Fibroblast of pulmonary artery (primary cell): Measurements from ENCODE around the gene SECISBP2L.

Experiments
- DNase-seq: peaks from one replicate; pipeline ENCODE4 v3.0.0-alpha.2; 2010; ENCODE audit warnings: low read depth
- H3K4me3 ChIP-seq: replicated peaks from 2 replicates; pipeline ENCODE4 v1.5.1; 2011; ENCODE audit warnings: low read depth, mild to moderate bottlenecking, control low read depth, low read length, moderate library complexity
- TF ChIP-seq, protein P1 (sequence below): IDR thresholded peaks from 2 replicates; pipeline ENCODE4 v1.5.1; 2011; ENCODE audit warnings: mild to moderate bottlenecking, control low read depth, low read length, inconsistent platforms; ENCODE audit errors: missing control alignments

Gene SECISBP2L

DNA sequence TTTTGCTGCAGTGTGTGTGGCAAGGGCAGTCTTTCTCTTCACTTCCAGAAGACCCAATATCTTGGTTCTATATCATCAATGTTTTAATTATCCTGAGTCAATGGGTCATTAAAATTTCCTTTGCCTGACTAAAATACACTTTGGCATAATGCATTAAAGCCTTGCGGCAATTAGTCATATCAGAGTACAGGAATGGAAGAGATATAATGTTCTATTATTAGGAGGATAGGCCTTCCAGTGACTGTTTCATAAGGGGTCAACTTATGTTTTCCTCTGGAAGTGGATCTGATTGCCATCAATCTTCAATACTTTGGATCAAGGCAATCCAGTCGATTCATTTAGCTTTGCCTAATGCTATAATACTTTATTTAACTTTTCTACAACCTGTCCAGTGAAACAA is 9.4 kb upstream of the SECISBP2L start:
- TF ChIP-seq, protein P1, sequence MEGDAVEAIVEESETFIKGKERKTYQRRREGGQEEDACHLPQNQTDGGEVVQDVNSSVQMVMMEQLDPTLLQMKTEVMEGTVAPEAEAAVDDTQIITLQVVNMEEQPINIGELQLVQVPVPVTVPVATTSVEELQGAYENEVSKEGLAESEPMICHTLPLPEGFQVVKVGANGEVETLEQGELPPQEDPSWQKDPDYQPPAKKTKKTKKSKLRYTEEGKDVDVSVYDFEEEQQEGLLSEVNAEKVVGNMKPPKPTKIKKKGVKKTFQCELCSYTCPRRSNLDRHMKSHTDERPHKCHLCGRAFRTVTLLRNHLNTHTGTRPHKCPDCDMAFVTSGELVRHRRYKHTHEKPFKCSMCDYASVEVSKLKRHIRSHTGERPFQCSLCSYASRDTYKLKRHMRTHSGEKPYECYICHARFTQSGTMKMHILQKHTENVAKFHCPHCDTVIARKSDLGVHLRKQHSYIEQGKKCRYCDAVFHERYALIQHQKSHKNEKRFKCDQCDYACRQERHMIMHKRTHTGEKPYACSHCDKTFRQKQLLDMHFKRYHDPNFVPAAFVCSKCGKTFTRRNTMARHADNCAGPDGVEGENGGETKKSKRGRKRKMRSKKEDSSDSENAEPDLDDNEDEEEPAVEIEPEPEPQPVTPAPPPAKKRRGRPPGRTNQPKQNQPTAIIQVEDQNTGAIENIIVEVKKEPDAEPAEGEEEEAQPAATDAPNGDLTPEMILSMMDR: no peak
- DNase-seq: no peak
- H3K4me3 ChIP-seq: no peak overlapping the region

DNA sequence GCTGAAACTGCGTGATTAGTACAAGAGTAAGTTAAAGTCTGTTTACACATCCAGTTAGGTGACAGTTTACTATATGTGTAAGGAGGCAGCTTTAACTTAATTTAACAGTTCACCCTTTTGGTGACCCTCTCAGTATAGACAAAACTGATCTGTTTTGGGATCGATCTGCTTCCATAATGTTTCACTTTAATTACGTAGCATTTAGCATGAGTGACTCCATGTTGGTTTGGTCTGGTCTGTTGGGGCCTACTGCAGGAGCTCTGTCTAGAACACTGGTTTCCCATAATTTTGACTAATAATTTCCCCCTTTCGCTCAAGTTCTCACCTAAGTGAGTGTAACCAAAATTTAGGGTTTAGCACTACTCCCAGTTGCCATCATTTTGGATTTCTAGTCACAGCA is 6.4 kb upstream of the SECISBP2L start:
- H3K4me3 ChIP-seq: no peak overlapping the region
- TF ChIP-seq, protein P1: no peak
- no peak for DNase-seq

DNA sequence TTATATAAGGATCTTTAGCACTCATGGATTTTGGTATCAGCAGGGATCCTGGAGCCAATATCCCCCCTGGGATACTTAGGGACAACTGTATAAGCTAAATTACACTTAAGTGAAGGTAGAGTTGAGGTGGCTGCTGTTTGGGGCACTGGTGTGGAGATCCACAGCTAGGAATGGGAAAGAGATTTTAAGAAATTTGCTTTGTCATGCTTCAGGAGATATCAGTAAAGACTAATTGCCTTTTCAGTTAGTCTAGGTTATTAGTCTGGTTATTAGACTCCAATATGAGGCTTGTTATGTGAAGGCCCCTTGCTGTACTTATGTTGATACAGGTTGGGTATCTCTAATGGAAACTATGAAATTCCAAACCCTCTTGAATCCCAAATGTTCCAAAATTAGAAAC is 1.2 kb upstream of the SECISBP2L start:
- H3K4me3 ChIP-seq: no peak overlapping the region
- TF ChIP-seq, protein P1: no peak
- DNase-seq: no peak

DNA sequence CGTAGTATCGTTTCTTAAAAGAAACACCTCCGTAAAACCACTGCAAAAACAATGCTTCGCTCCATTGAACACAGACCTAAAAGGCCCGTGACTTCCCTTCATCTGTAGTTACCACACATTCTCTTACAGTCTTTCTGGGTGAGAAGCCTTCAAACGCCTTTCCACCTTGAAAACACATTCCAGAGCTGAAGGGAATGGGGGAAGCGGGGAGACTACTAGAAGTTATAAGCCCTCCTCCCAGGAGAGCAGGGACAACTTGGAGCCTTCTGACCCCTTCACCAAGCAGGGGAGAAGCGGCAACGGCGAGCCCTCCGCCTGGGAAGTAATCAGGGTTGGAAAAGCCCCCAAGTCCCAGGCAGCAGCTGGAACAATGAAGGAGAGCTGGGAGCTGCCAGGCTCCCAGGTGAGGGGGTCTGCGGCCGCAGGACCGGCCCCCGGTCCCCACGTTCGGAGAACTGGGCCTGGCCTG is 461 bp downstream of the SECISBP2L start:
- TF ChIP-seq, protein P1: no peak
- peak; percentile 39 for DNase-seq
- peak overlapping the region; percentile 90 for H3K4me3 ChIP-seq

DNA sequence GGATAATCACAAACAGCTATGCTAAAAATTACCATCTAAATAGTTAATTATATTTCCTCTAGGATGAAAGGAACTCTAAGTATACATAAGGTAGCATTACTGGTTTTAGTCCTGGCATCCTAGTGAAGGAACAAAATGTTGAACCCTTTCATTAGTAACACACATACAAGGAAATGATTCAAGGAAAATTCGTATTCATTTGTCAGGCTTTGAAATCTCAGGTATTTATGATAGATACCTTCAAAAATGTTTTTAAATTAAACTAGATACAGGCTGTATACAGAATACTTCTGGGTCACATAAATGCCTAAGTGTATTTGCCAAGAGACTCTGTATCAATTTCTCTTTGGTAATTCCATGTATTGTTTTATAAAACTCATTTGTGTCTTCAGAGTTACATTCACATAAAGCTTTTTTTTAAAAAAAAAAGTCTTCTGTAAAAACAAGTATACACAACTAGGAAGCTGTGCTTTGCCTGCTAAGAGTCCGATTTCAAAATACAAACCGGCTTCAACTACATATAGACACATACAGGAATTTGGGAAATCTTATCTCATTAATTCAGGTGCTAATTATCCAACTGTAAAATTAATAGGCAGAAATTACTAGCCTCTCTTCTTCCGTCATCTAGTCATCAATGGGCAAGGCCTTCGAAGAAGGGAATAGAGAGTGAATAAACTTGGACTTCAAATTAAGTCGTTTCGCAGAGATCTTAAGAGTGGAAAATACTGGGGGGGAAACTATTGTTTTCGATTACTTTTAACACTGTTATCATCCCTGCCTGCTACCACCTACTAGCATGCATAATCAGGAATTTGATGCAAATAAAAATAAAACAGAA is 1.3 kb downstream of the SECISBP2L start:
- no peak for DNase-seq
- TF ChIP-seq, protein P1: no peak
- peak overlapping the region; percentile 90 for H3K4me3 ChIP-seq

DNA sequence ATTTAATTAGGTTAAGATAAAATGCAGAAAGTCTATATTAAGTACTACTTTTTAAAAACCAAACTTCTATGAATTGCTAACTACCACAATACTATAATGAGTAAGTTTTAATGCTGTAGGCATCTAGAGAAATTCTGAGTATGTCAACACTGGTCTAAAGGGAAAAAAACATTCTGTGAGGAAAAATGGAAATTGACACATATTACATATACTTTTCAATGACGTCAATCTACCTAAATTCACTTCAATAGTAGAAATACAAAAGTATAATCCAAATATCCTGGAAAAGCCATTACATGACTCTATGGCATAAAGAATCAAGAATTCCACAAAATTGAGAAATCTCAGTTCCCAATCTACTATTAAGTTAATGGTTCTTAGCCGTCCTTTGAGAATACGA is 2.2 kb downstream of the SECISBP2L start:
- H3K4me3 ChIP-seq: peak overlapping the region; percentile 90
- TF ChIP-seq, protein P1: no peak
- no peak for DNase-seq

DNA sequence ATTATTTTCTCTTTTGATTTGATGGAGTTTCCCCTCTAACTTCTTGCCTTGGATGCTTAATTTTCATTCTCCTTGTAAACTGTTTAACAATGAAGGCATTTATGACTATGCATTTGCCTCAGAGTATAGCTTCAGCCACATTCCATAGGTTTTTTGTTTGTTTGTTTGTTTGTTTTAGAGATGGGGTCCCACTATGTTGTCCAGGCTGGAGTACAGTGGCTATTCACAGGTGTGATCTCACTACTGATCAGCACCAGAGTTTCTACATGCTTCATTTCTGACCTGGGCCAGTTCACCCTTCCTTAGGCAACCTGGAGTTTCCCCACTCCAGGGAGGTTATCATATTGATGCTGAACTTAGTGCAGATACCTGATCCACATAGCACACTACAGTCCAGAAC is 4.1 kb downstream of the SECISBP2L start:
- no peak overlapping the region for H3K4me3 ChIP-seq
- TF ChIP-seq, protein P1: no peak

More for the DNA sequence above, 4.1 kb downstream of the SECISBP2L start:
- no peak for DNase-seq
